HG02623 (cell line): ENCODE data around the gene GPR155.
"Not testable (repeated sequence)": the region's sequence is repeated elsewhere in the genome, so short reads cannot be mapped to it uniquely, and the experiment has no call there.

Experiments used
- ATAC-seq: cut with Tn5 transposase; IDR thresholded peaks from one replicate; pipeline ENCODE4 v1.9.1; 2021; ENCODE audit warnings: moderate library complexity; ENCODE audit not compliant: unreplicated experiment

The GPR155 gene

DNA sequence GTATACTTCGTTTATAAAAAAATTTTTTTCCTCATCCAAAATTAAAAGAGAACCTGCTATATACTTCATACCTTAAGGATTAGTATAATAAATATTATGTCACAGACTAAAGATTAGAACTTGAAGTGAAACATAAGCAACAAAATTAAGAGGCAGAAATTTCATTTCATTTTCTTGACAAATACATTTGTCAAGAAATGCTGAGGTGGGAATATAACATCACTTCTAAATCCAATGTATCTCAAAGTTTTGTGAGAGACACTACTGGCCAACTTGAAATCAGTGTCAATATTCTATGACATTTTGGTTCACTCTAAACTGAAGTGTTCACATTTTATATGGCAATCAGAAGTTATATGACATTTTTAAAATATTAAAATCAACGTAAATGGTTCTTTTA lies 47.5 kb downstream of the GPR155 start:
- no peak for ATAC-seq

DNA sequence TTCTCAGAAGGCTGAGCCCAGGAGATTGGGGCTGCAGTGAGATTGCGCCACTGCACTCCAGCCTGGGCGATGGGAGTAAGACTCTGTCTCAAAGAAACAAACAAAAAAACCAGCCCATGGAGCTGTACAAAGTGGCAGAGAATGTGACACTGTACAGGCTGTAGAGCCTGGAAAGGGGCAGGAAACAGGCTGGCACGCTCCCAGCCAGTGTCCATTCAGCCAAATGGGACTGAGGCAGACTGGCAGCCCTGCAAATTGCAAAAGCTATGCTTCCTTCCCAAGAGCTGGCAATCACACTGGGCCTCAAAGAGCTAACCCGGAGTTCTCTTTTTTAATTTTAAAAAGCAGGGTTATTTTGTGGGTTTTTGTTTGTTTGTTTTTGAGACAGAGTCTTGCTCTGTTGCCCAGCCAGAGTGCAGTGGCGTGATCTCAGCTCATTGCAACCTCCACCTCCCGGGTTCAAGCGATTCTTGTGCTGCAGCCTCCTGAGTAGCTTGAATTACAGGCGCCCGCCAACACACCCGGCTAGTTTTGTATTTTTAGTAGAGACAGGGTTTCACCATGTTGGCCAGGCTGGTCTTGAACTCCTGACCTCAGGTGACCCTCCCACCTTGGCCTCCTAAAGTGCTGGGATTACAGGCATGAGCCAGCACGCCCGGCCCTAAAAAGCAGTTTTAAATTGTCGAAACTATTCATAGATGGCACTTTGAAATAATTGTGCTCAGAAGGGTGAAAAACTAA lies 48.5 kb downstream of the GPR155 start:
- no peak for ATAC-seq

GRCh38 chr2:174436351-174436750 lies 50.5 kb downstream of the GPR155 start:
- no peak for ATAC-seq

DNA sequence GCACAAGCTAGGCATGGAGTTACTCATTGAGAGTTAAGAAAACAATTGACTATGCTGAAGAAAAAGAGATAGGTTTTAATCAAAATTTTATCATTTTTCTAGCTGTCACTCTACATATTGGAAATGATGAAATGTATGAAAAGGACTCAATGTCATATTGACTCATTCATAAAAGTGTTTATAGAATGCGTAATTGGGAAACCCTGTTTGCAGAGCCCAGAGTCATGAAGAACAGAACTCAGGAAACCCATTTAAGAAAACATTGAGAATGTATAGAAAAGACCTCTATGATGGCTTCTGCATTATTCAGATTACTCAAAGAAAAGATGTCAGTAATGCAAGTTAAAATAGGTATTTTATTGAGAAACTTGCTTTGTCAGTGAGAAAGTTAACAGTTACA lies 54.9 kb downstream of the GPR155 start:
- no peak for ATAC-seq

- ATAC-seq: no peak
Measured at GRCh38 chr2:174430066-174430465, 56.8 kb downstream of the GPR155 start.

GRCh38 chr2:174428214-174428613 lies 58.6 kb downstream of the GPR155 start:
- no peak for ATAC-seq

DNA sequence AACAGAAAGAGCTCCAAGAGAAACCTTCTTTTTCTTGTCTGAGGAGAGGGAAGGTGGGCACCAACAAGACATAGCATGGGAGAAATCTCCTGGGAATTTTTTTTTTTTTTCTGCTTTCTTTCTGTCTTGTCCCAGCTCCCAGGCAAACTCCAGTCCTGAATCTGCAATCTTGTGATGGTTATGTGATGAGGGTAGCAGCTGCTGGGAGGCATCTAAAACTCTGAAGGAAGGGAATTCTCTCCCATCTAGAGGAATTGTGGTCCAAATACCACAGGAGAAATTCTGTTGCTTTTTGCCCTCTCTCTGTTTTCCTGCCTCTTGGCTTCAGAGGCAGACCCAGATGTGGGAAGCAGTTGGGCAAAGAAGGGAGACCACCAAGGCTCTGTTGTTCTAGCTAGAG lies 74.6 kb downstream of the GPR155 start:
- ATAC-seq: no peak

DNA sequence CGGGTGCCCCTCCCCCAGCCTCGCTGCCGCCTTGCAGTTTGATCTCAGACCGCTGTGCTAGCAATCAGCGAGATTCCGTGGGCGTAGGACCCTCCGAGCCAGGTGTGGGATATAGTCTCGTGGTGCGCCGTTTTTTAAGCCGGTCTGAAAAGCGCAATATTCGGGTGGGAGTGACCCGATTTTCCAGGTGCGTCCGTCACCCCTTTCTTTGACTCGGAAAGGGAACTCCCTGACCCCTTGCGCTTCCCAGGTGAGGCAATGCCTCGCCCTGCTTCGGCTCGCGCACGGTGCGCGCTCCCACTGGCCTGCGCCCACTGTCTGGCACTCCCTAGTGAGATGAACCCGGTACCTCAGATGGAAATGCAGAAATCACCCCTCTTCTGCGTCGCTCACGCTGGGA lies 76.8 kb downstream of the GPR155 start:
- ATAC-seq: not testable (repeated sequence)

GRCh38 chr2:174403628-174404027 lies 83.2 kb downstream of the GPR155 start:
- ATAC-seq: no peak

DNA sequence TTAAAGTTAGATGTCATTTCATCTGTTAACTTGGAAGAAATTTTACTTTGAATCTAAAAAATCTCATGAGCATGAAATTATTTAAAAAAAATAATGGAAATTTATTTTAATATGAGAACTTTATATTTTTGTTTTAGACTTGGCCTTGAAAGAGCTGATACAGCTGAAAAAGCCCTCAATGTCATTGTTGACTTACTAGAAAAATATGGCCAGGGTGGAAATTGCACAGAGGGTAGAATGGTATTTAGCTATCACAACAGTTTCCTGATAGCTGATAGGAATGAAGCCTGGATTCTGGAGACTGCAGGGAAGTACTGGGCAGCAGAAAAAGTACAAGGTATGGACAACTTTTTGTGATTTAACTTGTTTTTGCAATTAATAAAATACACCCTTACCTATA lies 86.0 kb downstream of the GPR155 start:
- ATAC-seq: no peak

DNA sequence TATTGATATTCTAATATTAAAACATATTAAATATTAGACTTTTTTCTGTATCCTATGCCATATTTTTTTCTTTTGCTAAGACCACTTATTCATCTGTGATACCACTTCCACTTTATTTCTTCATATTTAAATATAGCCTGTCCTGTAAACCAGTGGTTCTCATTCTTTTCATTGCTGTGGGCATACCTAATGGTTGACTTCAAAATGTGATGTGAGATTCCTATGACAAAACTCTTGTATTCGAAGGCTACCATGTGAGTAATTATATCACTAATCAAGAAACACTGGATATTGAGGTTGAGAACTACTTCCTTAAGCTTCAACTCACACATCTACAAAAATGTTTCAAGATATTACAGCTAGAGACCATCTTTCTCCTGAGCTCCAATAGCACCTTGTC lies 87.7 kb downstream of the GPR155 start:
- ATAC-seq: no peak

- no peak for ATAC-seq
Measured at GRCh38 chr2:174397773-174398172, 89.1 kb downstream of the GPR155 start.

GRCh38 chr2:174395969-174396630 lies 90.7 kb downstream of the GPR155 start:
- no peak for ATAC-seq

GRCh38 chr2:174395284-174395968 lies 91.4 kb downstream of the GPR155 start, which contains the start of gene SCRN3:
Gene SCRN3 (plus strand): TSS chr2:174395730. CDS start chr2:174398284, 2,554 bp downstream.
- ATAC-seq: peak; percentile 95

DNA sequence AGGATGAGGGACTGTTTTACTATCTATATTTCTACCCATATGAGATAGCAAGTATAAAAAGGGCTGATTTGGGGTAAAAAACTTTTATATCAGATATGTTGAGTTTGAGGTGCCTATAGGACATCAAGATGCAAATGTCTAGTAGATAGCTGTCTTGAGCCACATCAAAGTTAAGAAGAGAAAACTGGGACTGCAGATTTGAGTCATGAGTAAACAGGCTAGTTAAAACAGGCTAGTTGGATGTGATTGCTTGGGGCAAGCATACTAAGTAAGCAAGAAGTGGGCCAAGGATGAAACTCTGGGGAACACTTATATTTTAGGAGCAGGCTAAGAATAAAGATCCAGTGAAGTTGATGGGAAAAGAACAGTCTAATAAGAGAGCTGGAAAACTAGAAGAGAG lies 94.1 kb downstream of the GPR155 start:
- no peak for ATAC-seq

DNA sequence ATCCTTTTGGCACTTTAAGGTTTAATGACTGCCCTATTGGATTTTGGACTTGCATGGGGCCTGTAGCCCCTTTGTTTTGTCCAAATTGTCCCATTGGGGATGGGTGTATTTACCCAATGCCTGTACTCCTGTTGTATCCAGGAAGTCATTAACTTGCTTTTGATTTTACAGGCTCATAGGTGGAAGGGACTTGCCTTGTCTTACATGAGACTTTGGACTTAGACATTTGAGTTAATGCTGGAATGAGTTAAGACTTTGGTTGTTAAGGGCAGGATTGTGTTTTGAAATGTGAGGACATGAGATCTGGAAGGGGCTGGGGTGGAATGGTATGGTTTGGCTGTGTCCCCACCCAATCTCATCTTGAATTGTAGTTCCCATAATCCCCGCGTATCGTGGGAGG lies 96.5 kb downstream of the GPR155 start:
- ATAC-seq: not testable (repeated sequence)

GRCh38 chr2:174389542-174389941 lies 97.3 kb downstream of the GPR155 start:
- no peak for ATAC-seq

DNA sequence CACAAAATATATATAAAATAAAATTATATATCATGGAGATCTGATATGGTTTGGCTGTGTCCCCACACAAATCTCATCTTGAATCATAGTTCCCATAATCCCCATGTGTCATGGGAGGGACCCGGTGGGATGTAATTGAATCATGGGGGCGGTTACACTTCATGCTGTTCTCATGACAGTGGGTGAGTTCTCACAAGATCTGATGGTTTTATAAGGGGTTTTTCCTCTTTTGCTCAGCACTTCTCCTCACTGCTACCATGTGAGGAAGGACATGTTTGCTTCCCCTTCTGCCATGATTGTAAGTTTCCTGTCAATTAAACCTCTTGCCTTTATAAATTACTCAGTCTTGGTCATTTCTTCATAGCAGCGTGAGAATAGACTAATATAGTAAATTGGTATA lies 98.1 kb downstream of the GPR155 start:
- not testable (repeated sequence) for ATAC-seq

- no peak for ATAC-seq
Measured at GRCh38 chr2:174385201-174385600, 101.6 kb downstream of the GPR155 start.

GRCh38 chr2:174383796-174384195 lies 103.0 kb downstream of the GPR155 start:
- no peak for ATAC-seq
